Activated CD8-positive, alpha-beta memory T cell treated with anti-CD3 and anti-CD28 coated beads for 1 hour (primary cell): ENCODE data around the gene LY86.
"Not testable (repeated sequence)": the region's sequence is repeated elsewhere in the genome, so short reads cannot be mapped to it uniquely, and the experiment has no call there.

Experiments
- DNase-seq, 2 donors: peaks; one replicate each; pipeline ENCODE4 v3.0.0-alpha.2; 2020; ENCODE audit warnings: low read depth in 1 of 2; ENCODE audit errors: extremely low read depth in 1 of 2

Gene LY86

DNA sequence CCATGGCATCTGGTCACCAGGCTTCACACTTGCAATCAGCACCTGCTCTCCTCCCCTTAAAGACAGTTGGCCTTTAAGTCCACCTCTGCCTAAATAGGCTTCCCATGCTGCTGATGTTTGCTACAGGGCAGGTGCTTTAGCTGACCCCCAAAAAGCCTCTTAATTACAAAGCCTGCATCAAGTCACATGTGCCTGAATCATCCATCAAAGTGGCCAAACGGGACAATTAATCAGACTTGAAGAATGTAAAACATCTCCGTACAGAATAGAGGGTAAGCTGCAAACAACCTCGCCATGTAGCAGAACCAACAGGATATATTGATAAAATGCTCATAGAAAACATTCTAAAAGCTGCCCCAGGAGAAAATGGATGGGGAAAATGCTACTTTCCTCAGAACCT lies 7.4 kb downstream of the LY86 start:
- no peak for DNase-seq

DNA sequence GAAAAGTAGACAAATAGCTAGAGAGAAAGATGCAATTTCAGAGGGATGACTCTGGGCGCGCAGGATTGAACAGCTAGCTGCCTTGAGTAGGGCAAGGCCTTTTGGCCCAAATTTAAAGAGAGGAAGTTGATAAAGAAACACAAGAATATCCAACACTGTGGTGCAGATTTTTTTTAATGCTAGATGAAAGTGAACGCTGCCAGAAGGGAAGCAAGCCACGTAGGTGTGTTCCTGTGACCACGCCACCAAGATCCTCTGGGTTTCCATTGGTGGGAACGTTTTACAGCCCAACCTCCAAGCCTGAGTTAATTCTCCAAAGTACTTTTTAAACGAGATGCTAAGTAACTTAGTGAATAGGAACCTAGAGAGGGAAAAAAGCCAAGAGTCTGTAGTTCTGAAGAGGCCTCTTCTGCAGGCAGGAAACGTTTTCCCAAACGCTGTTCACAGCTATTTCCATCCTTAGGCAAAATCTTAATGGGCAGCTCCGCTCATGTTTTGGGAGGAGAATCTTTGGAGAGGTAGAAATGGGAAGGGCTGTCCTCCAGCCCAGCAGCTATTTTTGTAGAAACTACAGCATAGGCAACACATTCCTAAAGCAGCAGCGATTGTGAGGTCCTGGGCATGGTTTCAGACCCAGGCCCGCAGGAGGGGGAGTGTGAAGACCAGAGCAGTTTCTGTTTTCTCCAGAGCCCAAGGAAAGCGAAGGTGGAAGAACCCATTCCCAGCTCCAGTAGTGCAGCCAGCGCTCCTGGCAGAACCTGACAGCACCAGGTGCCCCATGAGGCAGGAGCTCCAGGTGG lies 8.2 kb downstream of the LY86 start:
- no peak for DNase-seq

DNA sequence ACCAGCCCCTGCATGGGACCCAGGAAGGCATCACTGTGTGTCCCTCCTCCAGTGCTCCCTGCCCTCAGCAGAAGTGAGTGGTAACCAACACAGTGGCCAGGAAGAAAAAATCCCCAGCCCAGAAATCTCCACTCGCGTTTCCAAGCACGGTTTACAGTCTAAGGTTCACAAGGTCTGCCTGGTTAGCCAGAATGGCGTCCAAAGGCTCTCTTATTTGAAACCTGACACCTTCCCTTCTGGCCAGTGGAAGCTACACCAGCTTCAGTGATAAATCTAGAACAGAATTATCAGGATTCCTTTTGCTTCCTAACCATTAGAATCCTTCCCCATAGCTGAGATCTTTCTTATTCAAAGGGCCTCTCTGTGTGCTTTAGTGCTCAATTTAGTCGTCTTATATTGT lies 9.2 kb downstream of the LY86 start:
- DNase-seq: no peak

DNA sequence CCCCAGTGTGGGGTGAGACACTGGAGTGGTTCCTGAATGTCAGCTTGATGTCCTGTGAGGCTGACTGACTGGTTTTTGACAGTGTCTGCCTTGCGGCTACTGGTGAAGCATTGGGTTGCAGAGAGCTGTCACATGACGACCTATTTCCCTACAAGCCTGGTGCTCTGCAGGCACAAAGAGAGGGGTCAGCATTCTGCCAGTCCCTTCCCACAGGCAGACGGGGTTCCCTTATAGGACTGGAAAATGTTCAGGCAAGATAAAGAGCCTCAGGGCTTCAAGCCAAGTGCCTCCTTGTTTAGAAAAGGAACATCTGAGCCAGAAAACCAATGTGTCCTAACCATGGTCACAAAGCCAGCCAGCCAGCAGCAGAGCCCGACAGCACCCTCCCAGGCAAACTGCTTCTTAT lies 11.0 kb downstream of the LY86 start:
- no peak for DNase-seq

DNA sequence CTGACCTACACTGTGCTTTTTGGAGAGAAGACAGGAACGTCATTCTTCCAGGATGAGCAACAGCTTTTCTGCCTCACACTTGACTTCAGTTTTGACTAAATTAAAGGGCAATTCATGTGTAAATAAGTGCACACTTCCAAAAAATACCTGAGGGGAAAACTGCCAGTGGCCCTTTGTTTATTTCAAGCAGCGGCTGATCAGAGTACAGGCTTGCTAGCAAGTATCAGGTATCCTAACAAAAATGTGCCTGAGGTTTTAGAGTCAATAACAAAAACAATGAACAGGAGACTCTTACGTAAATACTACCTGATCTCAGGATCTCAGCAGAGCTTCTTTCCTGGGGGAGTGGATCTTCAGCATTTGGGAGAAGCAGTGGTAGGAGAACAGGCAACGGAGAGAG lies 12.4 kb downstream of the LY86 start:
- DNase-seq: no peak

DNA sequence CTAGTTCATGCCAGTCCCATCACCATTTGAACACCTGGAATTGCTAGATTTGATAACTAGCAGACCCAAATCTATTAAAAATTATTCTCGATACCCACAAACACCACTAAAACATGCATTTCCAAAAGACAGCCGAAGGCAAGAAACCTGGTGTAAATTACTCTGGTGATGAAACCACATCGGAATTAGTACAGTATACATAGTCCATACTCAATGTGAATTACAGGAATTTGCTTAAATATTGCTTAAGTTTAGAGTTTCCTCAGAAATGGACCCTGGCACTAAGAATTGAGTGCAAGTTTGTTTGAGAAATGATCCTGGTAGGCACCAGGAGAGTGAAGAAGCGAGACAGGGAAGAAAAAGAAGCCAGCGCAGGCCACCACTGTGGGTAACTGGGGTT lies 13.7 kb downstream of the LY86 start:
- DNase-seq: no peak

DNA sequence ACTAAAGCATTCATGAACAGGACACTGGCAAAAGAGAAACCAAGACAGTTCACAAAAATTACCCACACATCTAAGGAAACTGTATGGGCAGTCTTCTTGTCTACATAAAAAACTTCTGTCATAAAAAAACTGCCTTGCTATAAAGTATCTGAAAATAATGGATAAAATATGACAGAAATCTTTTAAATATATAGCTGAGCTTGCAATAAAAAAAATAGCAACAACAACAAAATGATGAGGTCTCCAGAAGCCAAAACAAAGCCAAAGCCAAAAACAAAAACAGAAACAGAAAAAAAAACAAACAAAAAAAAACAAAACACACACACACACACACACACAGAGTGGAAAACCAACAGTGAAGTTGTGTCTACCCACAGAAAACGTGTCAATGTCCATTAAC lies 14.8 kb downstream of the LY86 start:
- no peak for DNase-seq

DNA sequence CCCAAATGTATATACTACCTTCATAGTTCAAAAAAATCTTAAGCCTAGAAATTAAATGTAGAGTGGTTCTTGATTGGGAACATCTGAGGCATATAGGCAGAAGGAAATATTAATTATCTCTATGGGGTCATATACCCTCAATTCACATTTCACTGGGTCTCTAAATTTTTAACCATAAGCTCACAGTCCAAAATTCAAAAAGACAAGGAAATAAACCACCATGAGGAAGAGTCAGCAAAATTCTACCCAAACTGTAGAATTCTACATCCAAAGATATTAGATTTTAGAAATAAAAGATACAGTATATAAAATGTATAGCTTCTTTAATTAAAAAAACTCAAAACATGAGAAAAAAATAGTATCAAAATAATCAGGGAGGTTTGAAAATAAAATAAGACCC lies 15.5 kb downstream of the LY86 start:
- no peak for DNase-seq

DNA sequence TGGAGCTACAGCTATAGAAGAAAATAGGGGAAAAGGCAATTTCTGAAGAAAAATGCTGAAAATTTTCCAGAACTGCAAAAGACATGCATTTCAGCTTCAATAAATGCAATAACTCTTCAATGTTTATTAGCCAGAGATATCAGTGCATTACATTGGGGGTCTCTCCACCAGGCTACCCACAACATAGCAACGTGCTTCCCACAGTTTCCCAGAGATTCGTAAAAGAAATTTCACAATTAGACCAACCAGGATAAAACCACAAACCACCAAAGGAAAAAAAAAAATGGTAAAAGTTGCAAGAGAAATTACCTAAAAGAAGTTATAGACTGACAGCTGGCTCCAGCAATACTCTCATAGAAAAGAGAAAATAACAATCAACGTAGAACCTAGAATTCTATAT lies 16.0 kb downstream of the LY86 start:
- DNase-seq: no peak

DNA sequence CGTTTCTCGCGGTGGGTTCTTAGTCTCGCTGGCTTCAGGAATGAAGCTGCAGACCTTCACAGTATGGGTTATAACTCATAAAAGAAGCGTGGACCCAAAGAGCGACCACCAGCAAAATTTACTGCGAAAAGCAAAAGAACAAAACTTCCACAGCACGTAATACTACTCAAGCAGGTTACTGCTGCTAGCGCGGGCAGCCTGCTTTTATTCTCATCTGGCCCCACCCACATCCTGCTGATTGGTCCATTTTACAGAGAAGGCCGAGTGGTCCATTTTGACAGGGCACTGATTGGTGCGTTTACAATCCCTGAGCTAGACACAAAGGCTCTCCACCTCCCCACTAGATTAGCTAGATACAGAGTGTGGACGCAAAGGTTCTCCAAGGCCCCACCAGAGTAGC lies 17.4 kb downstream of the LY86 start:
- no peak for DNase-seq

DNA sequence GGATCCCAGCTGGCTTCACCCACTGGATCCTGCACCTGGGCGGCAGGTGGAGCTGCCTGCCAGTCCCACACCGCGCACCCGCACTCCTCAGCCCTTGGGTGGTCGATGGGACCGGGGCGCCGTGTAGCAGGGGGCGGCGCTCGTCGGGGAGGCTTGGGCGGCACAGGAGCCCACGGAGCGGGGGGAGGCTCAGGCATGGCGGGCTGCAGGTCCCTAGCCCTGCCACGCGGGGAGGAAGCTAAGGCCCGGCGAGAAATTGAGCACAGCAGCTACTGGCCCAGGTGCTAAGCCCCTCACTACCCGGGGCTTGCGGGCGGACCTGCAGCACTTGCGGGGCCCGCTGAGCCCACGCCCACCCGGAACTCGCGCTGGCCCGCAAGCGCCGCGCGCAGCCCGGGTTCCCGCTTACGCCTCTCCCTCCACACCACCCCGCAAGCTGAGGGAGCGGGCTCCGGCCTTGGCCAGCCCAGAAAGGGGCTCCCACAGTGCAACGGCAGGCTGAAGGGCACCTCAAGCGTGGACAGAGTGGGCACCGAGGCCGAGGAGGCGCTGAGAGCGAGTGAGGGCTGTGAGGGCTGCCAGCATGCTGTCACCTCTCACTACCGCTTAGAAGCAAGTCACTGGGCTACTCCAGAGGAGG lies 18.0 kb downstream of the LY86 start:
- DNase-seq: not testable (repeated sequence)

DNA sequence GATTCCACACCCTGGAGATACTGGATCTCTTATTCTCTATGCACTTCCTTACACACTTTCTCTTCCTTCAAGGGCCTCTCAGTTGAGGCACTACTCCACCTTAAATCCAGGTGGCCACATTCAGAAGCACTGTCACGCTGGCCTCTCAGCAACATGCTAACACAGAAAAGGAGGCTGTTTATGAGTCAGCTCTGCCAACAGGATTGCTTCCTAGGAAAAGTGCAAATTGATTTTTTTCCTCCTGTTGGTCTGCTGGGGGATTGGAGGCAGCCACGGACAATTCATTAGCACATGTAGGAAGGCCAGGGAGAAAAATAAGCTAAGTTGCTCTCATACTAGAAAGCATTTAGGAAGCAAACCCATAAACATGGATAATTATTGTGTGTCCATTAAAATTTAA lies 20.9 kb downstream of the LY86 start:
- no peak for DNase-seq

DNA sequence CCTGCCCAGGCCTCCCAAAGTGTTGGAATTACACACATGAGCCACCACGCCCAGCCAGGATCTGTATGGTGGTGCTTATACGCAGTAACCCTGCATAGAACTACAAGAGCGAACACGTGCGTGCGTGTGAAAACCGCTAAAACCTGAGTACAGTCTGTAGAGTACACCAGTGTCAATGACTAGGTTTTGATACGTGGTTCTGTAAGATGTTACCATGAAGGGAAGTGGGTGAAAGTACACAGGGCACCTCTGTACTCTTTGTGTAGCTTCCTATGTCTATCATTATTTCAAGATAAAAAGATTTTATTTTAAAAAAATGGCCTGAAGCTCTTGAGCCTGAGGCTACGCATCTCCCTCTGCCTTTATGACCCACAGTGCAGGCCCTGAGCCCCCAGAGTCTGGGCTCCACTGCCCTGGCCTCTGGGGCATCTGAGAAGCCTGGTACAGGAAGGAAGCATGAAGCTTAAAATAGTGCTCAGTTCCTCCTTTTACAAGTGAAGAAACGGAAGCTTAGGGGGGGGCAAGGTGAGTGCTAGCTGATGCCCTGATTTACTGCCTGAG lies 21.6 kb downstream of the LY86 start:
- DNase-seq: peak in 1 of 2 donors; percentile 19

DNA sequence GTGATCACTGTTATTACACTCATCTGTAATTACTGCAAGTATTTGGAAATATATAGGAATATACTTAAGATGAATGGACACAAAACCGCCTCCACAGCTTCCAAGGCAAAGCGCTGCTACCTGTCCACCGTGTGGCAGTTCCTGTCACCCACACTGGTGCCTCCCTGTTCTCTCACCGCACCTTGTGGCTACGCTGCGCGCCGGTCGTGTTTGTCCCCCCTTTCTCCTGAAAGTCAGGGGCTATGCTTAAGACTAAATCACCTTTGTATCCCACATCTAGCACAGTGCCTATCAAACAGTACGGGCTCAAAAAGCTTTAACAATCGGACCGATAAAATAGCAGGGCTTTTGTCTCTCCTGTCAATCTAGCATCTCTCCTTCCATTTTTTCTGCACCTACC lies 23.0 kb downstream of the LY86 start:
- DNase-seq: no peak

DNA sequence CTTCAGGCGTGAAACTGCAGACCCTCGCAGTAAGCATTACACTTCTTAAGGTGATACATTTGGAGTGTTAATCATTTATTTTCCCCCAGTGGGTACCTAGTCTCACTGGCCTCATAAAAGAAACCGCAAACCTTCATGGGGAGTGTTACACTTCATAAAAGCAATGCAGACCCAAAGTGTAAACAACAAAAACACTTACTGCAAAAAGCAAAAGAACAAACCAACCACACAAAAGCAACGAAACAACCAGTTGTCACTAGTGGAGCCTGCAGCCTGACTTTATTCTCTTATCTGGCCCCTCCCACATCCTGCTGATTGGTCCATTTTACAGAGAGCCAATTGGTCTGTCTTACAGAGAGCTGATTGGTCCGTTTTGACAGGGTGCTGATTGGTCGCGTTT lies 23.8 kb downstream of the LY86 start:
- no peak for DNase-seq

DNA sequence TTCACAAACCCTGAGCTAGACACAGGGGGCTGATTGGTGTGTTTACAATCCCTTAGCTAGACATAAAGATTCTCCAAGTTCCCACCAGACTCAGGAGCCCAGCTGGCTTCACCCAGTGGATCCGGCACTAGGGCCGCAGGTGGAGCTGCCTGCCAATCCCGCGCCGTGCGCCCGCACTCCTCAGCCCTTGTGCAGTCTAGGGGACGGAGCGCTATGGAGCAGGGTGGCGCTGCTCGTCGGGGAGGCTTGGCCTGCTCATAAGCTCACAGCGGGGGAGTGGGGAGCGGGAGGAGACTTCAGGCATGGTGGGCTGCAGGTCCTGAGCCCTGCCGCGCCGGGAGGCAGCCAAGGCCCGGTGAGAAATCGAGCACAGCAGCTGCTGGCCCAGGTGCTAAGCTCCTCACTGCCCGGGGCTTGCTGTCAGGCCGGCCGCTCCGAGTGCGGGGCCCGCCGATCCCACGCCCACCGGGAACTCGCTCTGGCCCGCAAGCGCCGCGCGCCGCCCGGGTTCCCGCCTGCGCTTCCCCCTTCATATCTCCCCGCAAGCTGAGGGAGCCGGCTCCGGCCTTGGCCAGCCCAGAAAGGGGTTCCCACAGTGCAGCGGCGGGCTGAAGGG lies 24.7 kb downstream of the LY86 start:
- DNase-seq: not testable (repeated sequence)

DNA sequence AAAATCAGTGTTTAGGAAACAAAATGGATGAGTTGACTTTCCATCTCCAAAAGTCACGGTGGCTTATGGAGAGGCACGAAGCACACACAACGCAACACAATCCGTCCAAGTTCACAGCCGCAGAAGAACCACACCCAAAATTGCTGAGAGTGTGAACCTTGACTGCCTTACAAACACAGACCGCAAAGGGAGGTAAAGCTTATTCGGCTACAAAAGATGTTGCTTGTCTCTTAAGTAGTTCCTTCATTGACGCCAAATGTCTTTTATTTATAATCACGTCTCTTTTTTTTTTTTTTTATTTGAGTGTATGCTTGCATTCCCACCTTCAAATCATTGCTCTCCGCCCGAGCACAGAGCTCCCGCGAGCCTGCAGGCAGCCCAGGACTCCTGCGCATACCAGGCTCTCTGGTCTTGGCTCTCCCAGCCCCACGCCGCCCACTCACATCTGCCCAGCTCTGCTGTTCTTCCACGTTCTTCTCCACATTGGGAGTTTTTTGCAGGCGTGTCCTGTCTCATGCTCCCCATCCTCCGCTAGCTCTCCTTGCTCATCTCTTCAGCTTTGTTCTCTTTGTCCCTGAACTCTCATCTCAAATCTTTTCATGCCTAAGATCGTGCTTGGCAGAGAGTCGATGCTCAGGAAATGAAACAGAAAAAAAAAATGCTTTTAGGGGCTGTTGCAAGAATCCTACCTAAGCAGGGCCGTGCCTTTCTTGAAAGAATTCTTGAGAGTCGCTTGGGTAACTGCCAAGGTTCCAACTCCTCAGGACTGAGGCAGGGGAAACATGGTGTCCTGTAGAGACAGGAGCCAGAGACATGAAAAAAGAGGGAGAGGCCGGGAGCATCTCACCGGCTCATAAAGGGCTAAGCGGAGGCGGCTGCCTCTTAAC lies 25.8 kb downstream of the LY86 start:
- DNase-seq: no peak

DNA sequence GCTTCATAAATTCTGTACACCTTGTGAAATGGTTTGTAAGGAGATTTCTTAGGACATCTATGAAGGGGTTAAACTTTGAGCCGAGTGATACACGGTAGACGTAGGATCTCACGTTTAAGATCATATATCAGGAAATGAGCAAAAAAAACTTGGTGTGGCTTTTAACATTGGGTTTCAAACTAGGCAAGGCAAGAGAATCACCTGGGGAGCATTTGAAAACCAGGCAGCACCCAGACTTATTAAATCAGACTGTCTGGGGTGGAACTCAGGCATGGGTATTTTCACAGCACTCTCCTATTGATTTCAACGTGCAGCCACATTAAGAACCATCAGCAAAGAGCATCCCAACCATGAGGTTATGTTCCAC lies 26.4 kb downstream of the LY86 start:
- DNase-seq: no peak

DNA sequence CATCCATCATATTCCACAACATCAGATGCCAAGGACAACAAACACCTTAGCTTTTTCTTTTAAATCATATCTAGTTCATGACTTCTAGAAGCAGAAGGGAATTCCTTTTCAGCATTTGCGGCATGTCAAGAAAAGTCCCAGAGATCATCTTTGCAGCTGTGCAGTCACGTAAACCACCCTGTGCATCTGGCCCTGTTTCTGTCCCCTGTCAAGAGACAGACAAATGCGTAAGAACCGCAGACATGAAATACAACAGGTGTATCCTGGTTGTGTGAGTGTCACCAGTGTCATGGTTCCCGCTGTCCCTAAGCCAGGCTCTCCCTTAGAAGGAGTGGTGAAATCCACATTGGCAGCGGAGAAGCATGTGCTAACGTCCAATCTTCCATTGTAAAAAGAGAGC lies 28.1 kb downstream of the LY86 start:
- DNase-seq: no peak

DNA sequence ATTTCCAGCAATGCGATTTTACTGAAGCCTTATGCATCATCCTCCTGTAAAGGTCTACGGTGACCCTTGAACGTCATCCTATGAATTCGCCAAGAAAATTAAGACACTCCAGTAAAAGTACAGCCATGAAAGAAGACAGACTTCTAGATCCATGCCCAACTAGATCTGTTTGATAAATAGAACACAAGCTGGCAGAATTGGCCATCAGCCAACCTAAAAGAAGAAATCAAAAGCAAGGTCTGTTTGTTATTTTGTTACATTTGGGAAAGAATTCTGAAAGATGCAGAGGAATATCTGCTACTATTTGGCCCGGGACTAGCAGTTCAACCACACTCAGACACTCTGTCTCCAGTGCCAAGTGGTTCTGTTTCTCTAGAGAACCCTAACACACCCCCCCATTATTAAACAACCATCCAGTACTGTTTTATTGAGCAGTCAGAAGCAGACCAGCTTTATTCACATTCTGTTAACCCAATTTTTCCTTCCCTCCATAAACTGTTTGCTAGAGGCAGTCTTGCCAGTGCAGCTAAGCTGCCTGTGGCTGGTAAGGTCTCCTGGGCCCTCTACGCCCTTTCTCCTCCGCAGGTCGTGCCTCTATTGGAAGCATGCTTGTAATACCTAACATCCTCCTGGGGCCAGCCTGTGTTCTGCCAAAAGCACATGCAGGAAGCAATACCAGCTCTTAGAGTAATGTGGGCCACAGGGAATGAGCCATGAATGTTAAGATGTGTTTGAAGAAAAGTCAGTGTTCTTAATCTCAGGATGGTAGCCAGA lies 30.7 kb downstream of the LY86 start:
- no peak for DNase-seq
